ENCODE measurements around the gene PROCA1.
A peak's percentile ranks its signal among the peaks of the same experiment; 100 is the strongest.

Gene PROCA1

DNA sequence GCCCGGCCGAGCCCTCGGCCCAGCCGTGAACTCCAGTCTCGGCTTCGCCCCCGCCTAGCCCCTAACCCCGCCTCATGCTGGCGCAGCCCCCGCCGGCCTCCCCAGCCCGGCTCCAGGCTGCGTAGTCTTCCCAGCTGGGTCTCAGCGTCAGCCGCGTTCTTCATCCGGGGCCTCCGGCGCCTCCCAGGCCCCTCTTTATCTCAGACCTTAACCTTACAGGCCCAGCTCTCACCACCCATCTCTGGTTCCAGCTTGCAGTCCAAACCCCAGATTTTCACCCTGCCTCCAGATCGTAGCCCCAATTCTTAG is at the start of gene PROCA1:
TSS of gene PROCA1 (minus strand) at position 166 of the 309 bp plus-strand sequence. CDS start 228 bp downstream, outside the sequence.
- H3K27ac ChIP-seq = peak within 1 kb of the TSS; percentile 57
- TF ChIP-seq, protein P1, sequence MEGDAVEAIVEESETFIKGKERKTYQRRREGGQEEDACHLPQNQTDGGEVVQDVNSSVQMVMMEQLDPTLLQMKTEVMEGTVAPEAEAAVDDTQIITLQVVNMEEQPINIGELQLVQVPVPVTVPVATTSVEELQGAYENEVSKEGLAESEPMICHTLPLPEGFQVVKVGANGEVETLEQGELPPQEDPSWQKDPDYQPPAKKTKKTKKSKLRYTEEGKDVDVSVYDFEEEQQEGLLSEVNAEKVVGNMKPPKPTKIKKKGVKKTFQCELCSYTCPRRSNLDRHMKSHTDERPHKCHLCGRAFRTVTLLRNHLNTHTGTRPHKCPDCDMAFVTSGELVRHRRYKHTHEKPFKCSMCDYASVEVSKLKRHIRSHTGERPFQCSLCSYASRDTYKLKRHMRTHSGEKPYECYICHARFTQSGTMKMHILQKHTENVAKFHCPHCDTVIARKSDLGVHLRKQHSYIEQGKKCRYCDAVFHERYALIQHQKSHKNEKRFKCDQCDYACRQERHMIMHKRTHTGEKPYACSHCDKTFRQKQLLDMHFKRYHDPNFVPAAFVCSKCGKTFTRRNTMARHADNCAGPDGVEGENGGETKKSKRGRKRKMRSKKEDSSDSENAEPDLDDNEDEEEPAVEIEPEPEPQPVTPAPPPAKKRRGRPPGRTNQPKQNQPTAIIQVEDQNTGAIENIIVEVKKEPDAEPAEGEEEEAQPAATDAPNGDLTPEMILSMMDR (conservative IDR thresholded peaks at IDR 0.05) = no peak
- no peak for TF ChIP-seq ZFX (IDR thresholded peaks at IDR 0.05)

DNA sequence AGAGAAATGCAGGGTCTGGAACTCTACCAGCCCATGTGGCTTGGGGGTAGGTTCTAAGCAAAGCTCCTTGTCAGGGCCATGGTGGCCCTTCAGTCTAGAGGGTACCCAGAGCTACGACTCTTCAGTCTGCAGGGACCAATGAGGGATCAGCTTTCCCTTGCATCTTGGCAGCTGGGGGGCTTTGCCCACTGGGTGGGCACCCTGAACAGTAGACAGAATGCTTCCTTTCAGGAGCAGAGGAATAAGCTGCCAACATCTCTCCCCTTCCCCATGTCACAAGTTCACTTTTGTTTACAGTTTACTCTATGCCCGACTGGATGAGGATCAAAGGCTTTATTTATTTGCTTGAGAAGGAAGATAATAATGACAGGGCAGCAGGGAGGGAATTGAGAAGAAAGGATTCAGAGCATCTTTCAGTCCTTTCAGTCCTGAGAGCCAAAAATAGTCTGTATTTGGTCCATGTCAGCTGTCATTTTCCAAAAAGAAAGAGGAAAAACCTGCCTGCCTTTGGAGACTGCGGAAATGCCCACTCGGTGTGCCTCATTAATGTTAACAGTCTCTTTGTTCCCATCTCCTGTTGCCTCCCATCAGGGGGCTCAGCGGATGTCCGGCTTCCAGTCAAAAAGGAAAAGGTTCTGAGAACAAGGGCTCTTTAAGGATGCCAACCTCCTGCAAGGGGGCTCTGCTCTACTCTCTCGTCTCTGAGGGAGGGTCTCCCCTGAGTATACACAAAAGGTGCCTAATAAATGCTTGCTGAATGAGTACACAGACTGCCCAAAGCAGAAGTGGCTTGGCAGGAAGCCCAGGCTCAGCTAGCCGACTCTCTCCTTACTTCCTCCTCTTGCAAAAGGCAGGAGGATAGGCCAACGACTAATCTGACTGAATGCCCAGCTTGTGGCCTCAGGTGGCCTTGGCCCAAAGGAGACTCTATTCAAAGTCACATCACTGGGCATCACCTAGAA is 49.2 kb upstream of the PROCA1 start:
- peak overlapping the region; percentile 82 for H3K27ac ChIP-seq
- no peak for TF ChIP-seq ZFX (IDR thresholded peaks at IDR 0.05)
- TF ChIP-seq, protein P1 (conservative IDR thresholded peaks at IDR 0.05) = no peak

DNA sequence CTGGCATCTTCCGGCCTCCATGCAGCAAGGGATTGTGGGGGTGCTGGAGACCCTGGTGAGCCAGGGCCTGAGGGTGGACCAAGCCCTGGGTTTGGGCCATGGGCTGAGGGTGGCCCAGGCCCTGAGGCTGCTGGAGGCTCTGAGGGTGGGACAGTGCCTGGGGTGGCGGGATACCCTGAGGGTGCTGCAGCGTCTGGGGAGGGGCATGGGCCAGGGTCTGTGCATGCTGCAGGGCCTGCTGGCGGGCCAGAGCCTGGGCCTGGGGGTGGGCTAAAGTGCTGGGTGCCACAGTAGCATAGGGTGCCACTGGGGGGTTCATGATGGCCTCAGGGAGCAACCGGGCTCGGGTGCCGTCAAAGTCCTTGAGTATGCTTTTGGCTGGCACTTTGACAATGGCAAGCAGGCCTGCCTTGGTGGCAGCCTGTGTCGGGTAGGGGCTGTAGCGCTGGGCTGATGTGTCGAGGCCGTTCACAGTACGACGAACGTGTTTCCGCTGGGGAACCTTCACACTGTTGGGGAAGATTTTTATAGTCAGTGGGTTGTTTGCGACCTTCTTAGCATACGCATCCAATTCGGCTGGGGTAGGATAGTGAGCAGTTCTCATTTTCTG is 47.7 kb upstream of the PROCA1 start:
- TF ChIP-seq, protein P1 (conservative IDR thresholded peaks at IDR 0.05) = no peak
- TF ChIP-seq ZFX (IDR thresholded peaks at IDR 0.05) = no peak
- peak overlapping the region; percentile 82 for H3K27ac ChIP-seq

DNA sequence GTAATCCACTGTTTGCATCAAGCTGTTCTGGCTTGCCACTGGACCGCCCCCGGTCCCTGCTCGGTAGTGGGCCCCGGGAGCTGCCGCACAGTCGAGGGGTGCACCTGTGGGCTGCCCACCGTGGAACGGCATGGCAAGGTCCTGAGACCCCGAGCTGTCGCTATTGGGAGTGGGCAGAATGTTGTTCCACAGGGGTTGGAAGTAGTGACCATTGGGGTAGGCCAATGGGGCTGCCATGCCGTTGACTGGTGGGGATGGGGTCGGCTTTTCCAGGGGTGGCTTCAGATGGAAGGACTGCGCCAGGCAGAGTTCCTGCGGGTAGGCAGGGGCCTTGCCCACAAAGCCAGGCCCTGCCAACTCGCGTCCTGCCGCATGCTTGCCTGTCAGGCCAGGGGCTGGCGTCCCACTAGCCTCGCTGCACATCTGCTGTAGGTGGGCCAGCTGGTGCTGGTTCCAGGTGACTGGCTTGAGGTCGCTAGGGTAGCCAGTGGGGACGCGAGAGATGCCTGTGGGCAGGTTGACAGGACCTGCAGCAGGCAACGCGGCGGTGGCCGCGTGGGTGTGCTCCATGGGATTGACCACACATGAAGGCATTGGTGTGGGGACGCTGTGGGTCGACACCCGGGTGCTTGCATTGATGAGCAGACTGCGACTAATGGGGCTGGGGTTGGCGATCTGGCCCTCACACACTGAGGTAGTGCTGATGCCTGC is 46.9 kb upstream of the PROCA1 start:
- TF ChIP-seq ZFX (IDR thresholded peaks at IDR 0.05) = no peak
- TF ChIP-seq, protein P1 (conservative IDR thresholded peaks at IDR 0.05) = no peak
- H3K27ac ChIP-seq = no peak overlapping the region; the same call in 1 of the 2 replicates

DNA sequence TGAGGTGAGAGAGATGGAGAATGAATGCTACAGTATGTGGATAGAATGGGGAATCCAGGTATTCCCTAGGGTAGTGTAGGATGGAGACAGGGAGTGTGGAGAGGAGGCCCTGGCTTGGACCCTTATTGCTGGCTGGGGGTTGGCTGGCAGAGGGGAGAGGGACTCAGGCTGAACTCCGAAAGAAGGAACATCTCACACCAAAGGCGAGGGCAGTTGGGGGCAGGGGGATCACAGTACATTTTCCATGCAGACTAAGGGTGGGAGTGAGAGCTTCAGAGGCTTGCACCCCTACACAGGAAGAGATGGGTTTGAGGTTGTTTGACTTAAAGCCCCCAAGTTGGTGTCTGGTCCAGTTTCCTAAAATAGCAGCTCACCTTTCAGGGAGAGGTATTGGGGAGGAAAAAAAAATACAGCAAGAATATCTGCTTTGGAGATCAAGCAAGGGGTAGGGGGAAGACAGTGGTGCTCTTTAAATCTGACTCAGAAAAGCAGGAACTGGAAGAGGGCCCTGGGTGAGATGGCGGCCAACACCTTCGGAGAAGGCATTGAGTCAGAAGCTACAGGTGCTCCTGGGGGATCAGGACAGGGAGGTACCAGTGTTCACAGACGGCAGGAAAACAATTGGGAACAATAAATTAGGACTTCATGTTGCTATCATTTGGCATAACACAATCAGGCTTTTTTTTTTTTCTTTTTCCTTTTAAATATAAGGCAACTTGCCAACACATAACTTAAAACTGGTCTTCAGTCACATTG is 44.5 kb upstream of the PROCA1 start:
- peak overlapping the region; percentile 43 for H3K27ac ChIP-seq
- TF ChIP-seq ZFX (IDR thresholded peaks at IDR 0.05) = no peak

GRCh38 chr17:28755486-28755885 is 43.8 kb upstream of the PROCA1 start:
- no peak for TF ChIP-seq ZFX (IDR thresholded peaks at IDR 0.05)
- TF ChIP-seq, protein P1 (conservative IDR thresholded peaks at IDR 0.05) = no peak
- H3K27ac ChIP-seq = no peak overlapping the region; the same call in 1 of the 2 replicates
